Measurements from ENCODE around the gene GRK7. TPM values are rescaled to one million over a fixed set of nuclear protein-coding genes. Genes with fewer than 3 reads are reported as not detected.
"Not testable (repeated sequence)": the region's sequence is repeated elsewhere in the genome, so short reads cannot be mapped to it uniquely, and the experiment has no call there.

GRK7 gene
- total RNA-seq, 2 experiments from 2014 or later = not detected

DNA sequence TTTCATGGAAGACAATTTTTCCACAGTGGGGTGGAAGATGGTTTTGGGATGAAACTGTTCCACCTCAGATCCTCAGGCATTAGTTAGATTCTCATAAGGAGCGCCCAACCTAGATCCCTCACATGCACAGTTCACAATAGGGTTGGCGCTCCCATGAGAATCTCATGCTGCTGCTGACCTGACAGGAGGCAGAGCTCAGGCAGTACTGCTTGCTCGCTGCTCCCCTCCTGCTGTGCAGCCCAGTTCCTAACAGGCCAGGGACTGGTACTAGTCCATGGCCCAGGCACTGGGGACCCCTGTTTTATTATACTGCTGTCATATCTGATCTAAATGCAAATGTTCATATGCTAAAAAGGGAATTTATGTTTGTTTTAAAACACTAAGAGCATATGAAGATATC lies 9.8 kb upstream of the GRK7 start:
- DNase-seq (ENCODE audit: low spot score) = no peak
- intact Hi-C loops (cut with micrococcal nuclease; ENCODE audit: unreplicated experiment) = no loop called here
- ChIA-PET CTCF (ENCODE audit: unreplicated experiment) (no interaction called here), POLR2A (no interaction called here)
- Histone ChIP-seq H3K9me2 (ENCODE audit: insufficient read depth, low read length) (no peaks in the 10 kb centered on the region), H3K36me3 (ENCODE audit: insufficient read depth, low read length) (peaks cover 18% of the 10 kb centered on the region), H3K9me3 (ENCODE audit: low read length) (no peaks in the 10 kb centered on the region), H2AFZ (ENCODE audit: low read length) (no peak overlapping the region), H3K4me3 (ENCODE audit: low read depth, low read length, poor library complexity, severe bottlenecking) (no peak overlapping the region), H3K79me2 (ENCODE audit: insufficient read depth, low read depth, low read length) (no peaks in the 10 kb centered on the region), H3K4me2 (ENCODE audit: low read length) (no peak overlapping the region), H3K4me1 (ENCODE audit: insufficient read depth, low read length, poor library complexity, severe bottlenecking) (no peaks in the 10 kb centered on the region), H4K20me1 (ENCODE audit: insufficient read depth, low read length) (no peaks in the 10 kb centered on the region), H3K27ac (ENCODE audit: low read depth, low read length, poor library complexity, severe bottlenecking) (no peak overlapping the region)
- no TSS peak for BruUV-seq (replicated peaks)
- no peak for TF ChIP-seq EZH2phosphoT487 (IDR thresholded peaks at IDR 0.05; ENCODE audit: borderline replicate concordance, low read depth, low read length)
- TF ChIP-seq, protein P1, sequence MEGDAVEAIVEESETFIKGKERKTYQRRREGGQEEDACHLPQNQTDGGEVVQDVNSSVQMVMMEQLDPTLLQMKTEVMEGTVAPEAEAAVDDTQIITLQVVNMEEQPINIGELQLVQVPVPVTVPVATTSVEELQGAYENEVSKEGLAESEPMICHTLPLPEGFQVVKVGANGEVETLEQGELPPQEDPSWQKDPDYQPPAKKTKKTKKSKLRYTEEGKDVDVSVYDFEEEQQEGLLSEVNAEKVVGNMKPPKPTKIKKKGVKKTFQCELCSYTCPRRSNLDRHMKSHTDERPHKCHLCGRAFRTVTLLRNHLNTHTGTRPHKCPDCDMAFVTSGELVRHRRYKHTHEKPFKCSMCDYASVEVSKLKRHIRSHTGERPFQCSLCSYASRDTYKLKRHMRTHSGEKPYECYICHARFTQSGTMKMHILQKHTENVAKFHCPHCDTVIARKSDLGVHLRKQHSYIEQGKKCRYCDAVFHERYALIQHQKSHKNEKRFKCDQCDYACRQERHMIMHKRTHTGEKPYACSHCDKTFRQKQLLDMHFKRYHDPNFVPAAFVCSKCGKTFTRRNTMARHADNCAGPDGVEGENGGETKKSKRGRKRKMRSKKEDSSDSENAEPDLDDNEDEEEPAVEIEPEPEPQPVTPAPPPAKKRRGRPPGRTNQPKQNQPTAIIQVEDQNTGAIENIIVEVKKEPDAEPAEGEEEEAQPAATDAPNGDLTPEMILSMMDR (conservative IDR thresholded peaks at IDR 0.05; ENCODE audit: low read length) = no peak

GRCh38 chr3:141754032-141754431 lies 9.2 kb upstream of the GRK7 start:
- H3K4me2 ChIP-seq (ENCODE audit: low read length) = no peak overlapping the region
- TF ChIP-seq EZH2phosphoT487 (IDR thresholded peaks at IDR 0.05; ENCODE audit: borderline replicate concordance, low read depth, low read length) = no peak
- TF ChIP-seq, protein P1 (conservative IDR thresholded peaks at IDR 0.05; ENCODE audit: low read length) = no peak
- BruUV-seq (replicated peaks) = no TSS peak
- no peak for DNase-seq (ENCODE audit: low spot score)
- no peaks in the 10 kb centered on the region for H3K9me2 ChIP-seq (ENCODE audit: insufficient read depth, low read length)
- no peak overlapping the region for H3K4me3 ChIP-seq (ENCODE audit: low read depth, low read length, poor library complexity, severe bottlenecking)
- no peaks in the 10 kb centered on the region for H3K79me2 ChIP-seq (ENCODE audit: insufficient read depth, low read depth, low read length)
- ChIA-PET CTCF (ENCODE audit: unreplicated experiment) (no interaction called here), POLR2A (no interaction called here)
- peaks cover 15% of the 10 kb centered on the region for H3K36me3 ChIP-seq (ENCODE audit: insufficient read depth, low read length)
- no peaks in the 10 kb centered on the region for H3K4me1 ChIP-seq (ENCODE audit: insufficient read depth, low read length, poor library complexity, severe bottlenecking)
- no peaks in the 10 kb centered on the region for H4K20me1 ChIP-seq (ENCODE audit: insufficient read depth, low read length)
- H3K9me3 ChIP-seq (ENCODE audit: low read length) = no peaks in the 10 kb centered on the region
- intact Hi-C loops (cut with micrococcal nuclease; ENCODE audit: unreplicated experiment) = no loop called here
- H3K27ac ChIP-seq (ENCODE audit: low read depth, low read length, poor library complexity, severe bottlenecking) = no peak overlapping the region
- no peak overlapping the region for H2AFZ ChIP-seq (ENCODE audit: low read length)

GRCh38 chr3:141762552-141762951 lies 656 bp upstream of the GRK7 start:
- H3K4me2 ChIP-seq (ENCODE audit: low read length); H3K4me1 ChIP-seq (ENCODE audit: insufficient read depth, low read length, poor library complexity, severe bottlenecking); H3K36me3 ChIP-seq (ENCODE audit: insufficient read depth, low read length); H3K79me2 ChIP-seq (ENCODE audit: insufficient read depth, low read depth, low read length); H3K4me3 ChIP-seq (ENCODE audit: low read depth, low read length, poor library complexity, severe bottlenecking); H3K9me2 ChIP-seq (ENCODE audit: insufficient read depth, low read length); intact Hi-C loops (cut with micrococcal nuclease; ENCODE audit: unreplicated experiment); H2AFZ ChIP-seq (ENCODE audit: low read length); POLR2A ChIA-PET; CTCF ChIA-PET (ENCODE audit: unreplicated experiment); BruUV-seq (replicated peaks); H3K9me3 ChIP-seq (ENCODE audit: low read length); DNase-seq (ENCODE audit: low spot score); H3K27ac ChIP-seq (ENCODE audit: low read depth, low read length, poor library complexity, severe bottlenecking); H4K20me1 ChIP-seq (ENCODE audit: insufficient read depth, low read length): not testable (repeated sequence)
